ENCODE results near the gene CYB561A3. TPM values are rescaled to one million over a fixed set of nuclear protein-coding genes. Genes with fewer than 3 reads are reported as not detected.

The CYB561A3 gene
- total and polyA plus RNA-seq, 2 experiments from 2014 or later: 9.8 to 30.8 TPM

GRCh38 chr11:61347916-61348461 lies 13.7 kb downstream of the CYB561A3 start (continued):
- TF ChIP-seq ZNF462 (CRISPR knock-in tag; IDR thresholded peaks at IDR 0.05): no peak
- TF ChIP-seq CREB1 (CRISPR knock-in tag; IDR thresholded peaks at IDR 0.05; ENCODE audit: low read depth): no peak
- no peak for TF ChIP-seq JUNB (IDR thresholded peaks at IDR 0.05; ENCODE audit: unreplicated experiment)

- H3K4me1 Mint-ChIP-seq: peaks cover 2% of the 10 kb centered on the region; the same call in 2 of the 3 replicates
- H3K9me2 ChIP-seq (ENCODE audit: insufficient read depth): no peaks in the 10 kb centered on the region
- no peak overlapping the region; the same call in 2 of the 3 replicates for H3K4me3 Mint-ChIP-seq
- no peak overlapping the region for H3K4me2 ChIP-seq
- peaks cover 9% of the 10 kb centered on the region; the same call in 1 of the 3 replicates for H3K36me3 Mint-ChIP-seq (ENCODE audit: low read depth)
- H4K20me1 ChIP-seq (replicated peaks; ENCODE audit: insufficient read depth): no peaks in the 10 kb centered on the region
- no peak overlapping the region; the same call in 1 of the 2 replicates for H3K27ac Mint-ChIP-seq
- H3K4me1 ChIP-seq (ENCODE audit: insufficient read depth): no peaks in the 10 kb centered on the region
- H3K27me3 Mint-ChIP-seq (ENCODE audit: insufficient read depth, low read depth, poor library complexity): peaks cover 12% of the 10 kb centered on the region
- no peak for TF ChIP-seq EZH2 (IDR thresholded peaks at IDR 0.05; ENCODE audit: low read depth, unreplicated experiment)
- no peak for TF ChIP-seq CTCF (conservative IDR thresholded peaks at IDR 0.05; ENCODE audit: low read depth in 2 of 2)
- no peak for TF ChIP-seq STAT1 (IDR thresholded peaks at IDR 0.05; ENCODE audit: unreplicated experiment)
- TF ChIP-seq JUNB (IDR thresholded peaks at IDR 0.05; ENCODE audit: unreplicated experiment): no peak
- no peak for TF ChIP-seq ZNF114 (CRISPR knock-in tag; IDR thresholded peaks at IDR 0.05)
- no peak for DNase-seq (ENCODE audit: low spot score)
- H3K27me3 ChIP-seq (ENCODE audit: insufficient read depth): no peaks in the 10 kb centered on the region
- no peak overlapping the region for H2AFZ ChIP-seq
- H3K79me2 ChIP-seq (replicated peaks; ENCODE audit: insufficient read depth): no peaks in the 10 kb centered on the region
- no peak overlapping the region for H3K4me3 ChIP-seq
- H3F3A ChIP-seq (replicated peaks; ENCODE audit: low read depth): no peaks in the 10 kb centered on the region
- H3K27ac ChIP-seq (ENCODE audit: low read depth): no peak overlapping the region
- ATAC-seq: no peak
- H3K36me3 ChIP-seq (ENCODE audit: insufficient read depth): no peaks in the 10 kb centered on the region
- no peaks in the 10 kb centered on the region for H3K9me3 Mint-ChIP-seq
These were observed 15.5 kb downstream of the CYB561A3 start for GRCh38 chr11:61345954-61346843.

All from GM23338 (cell line).